ENCODE results near the gene RALGPS1.

The RALGPS1 gene

GRCh38 chr9:126980231-126980630 is 65.6 kb downstream of the RALGPS1 start:
- no peak for DNase-seq (ENCODE audit: low spot score)
- Mint-ChIP-seq H3K36me3 (ENCODE audit: low read depth) (peaks cover 11% of the 10 kb centered on the region), H3K4me1 (ENCODE audit: low read depth) (peaks cover 24% of the 10 kb centered on the region), H3K4me3 (no peak overlapping the region), H3K27me3 (ENCODE audit: low read depth) (peaks cover 69% of the 10 kb centered on the region), H3K27ac (no peak overlapping the region), H3K9me3 (peaks cover 13% of the 10 kb centered on the region)

DNA sequence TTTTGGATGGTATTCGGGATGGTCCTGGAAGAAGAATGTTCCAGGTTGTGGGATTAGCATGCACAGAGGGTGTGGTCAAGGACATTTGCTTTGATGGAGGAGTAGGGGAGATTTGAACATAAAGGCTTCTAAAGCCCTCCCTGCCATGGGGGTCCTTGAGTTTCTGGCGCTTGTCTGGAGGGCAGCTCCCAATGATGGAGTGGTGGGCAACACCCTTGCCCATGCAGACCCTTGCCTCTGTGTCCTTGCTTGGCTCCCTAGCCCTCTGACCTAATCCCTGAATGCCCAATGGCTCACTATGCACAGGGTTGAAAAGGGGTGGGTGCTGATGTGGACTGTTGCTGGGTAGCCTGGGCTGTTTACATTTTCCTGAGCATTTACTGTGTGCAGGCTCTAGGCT is 66.6 kb downstream of the RALGPS1 start:
- Mint-ChIP-seq H3K27me3 (ENCODE audit: low read depth) (peaks cover 71% of the 10 kb centered on the region), H3K9me3 (peaks cover 13% of the 10 kb centered on the region), H3K4me1 (ENCODE audit: low read depth) (peaks cover 32% of the 10 kb centered on the region), H3K36me3 (ENCODE audit: low read depth) (peaks cover 13% of the 10 kb centered on the region), H3K27ac (no peak overlapping the region), H3K4me3 (no peak overlapping the region)
- DNase-seq (ENCODE audit: low spot score) = no peak

DNA sequence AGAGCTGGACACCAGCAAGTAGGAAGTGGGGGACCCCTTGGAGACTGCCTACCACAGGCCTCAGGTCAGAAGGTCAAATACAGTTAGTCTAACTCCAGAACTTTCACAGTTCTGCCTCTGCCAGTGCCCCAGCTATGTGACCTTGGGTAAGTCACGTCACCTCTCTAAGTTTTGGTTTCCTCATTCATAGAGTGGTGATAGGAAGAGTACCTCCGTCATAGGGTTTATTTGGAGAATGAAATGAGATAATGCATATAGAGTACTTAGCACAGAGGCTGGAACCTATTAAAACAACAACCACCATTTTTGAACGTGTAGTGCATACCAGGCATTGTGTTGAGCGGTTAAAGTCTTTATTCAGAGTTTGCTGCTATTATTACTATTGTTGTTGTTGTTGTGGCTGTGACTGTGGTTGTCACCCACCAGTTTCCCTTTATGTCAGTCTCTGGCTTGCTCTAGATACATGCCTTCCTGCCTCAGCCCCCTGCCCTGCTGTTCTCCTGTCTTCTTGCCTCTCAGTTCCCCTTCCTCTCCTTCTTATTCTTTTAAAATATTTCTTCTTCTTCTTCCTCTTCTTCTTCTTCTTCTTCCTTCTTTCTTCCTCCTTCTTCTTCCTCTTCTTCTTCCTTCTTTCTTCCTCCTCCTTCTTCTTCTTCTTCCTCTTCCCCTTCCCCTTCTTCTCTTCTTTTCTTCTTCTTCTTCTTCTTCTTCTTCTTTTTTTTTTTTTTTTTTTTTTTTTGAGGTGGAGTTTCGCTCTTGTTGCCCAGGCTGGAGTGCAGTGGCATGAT is 67.8 kb downstream of the RALGPS1 start:
- Mint-ChIP-seq H3K36me3 (ENCODE audit: low read depth) (peaks cover 15% of the 10 kb centered on the region), H3K27ac (peak overlapping the region; percentile 23), H3K4me1 (ENCODE audit: low read depth) (peaks cover 44% of the 10 kb centered on the region), H3K27me3 (ENCODE audit: low read depth) (peaks cover 71% of the 10 kb centered on the region), H3K4me3 (no peak overlapping the region), H3K9me3 (peaks cover 13% of the 10 kb centered on the region)
- no peak for DNase-seq (ENCODE audit: low spot score)

- Mint-ChIP-seq H3K9me3 (peaks cover 13% of the 10 kb centered on the region), H3K4me1 (ENCODE audit: low read depth) (peaks cover 54% of the 10 kb centered on the region), H3K36me3 (ENCODE audit: low read depth) (peaks cover 21% of the 10 kb centered on the region), H3K27ac (no peak overlapping the region), H3K27me3 (ENCODE audit: low read depth) (peaks cover 72% of the 10 kb centered on the region), H3K4me3 (no peak overlapping the region)
- no peak for DNase-seq (ENCODE audit: low spot score)
Measured at GRCh38 chr9:126983767-126984166, 69.2 kb downstream of the RALGPS1 start.

GRCh38 chr9:126984969-126985368 is 70.4 kb downstream of the RALGPS1 start:
- peaks cover 54% of the 10 kb centered on the region for H3K4me1 Mint-ChIP-seq (ENCODE audit: low read depth)
- H3K27me3 Mint-ChIP-seq (ENCODE audit: low read depth) = peaks cover 72% of the 10 kb centered on the region
- no peak for DNase-seq (ENCODE audit: low spot score)
- H3K27ac Mint-ChIP-seq = no peak overlapping the region
- H3K36me3 Mint-ChIP-seq (ENCODE audit: low read depth) = peaks cover 21% of the 10 kb centered on the region
- H3K9me3 Mint-ChIP-seq = peaks cover 13% of the 10 kb centered on the region
- H3K4me3 Mint-ChIP-seq = no peak overlapping the region

DNA sequence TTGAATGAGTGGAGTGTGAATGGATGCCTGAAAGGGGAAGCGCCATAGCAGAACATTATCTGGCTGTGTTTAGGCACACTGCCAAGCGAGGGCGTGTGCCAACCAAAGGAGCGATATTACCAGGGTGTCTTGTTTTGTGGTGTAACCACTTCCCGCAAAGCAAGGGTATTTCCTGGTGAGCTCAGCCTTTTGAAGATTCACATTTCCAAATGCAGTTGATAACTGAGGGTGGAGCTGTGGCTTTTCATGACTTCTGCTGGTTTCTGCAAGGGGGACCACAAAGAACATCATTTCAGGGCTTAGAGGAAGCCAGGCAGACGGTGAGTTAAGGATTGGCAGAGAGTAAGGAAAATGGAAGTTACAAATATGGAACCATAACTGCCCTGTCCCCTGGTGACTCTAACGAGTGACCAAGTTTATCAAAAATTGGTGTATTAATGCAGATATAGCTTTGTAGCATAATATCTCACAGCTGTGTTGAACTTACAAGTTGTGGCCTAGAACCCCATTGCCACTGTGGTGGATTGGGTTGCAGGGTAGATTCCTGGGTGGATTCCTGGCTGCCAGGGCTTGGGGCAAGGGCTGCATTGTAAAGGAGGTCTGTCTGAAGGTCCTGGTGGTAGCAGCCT is 71.4 kb downstream of the RALGPS1 start:
- peaks cover 79% of the 10 kb centered on the region for H3K27me3 Mint-ChIP-seq (ENCODE audit: low read depth)
- H3K4me3 Mint-ChIP-seq = peak overlapping the region; percentile 73
- peak; percentile 85 for DNase-seq (ENCODE audit: low spot score)
- peak overlapping the region; percentile 95 for H3K27ac Mint-ChIP-seq
- peaks cover 58% of the 10 kb centered on the region for H3K4me1 Mint-ChIP-seq (ENCODE audit: low read depth)
- H3K9me3 Mint-ChIP-seq = peaks cover 13% of the 10 kb centered on the region
- peaks cover 20% of the 10 kb centered on the region for H3K36me3 Mint-ChIP-seq (ENCODE audit: low read depth)

DNA sequence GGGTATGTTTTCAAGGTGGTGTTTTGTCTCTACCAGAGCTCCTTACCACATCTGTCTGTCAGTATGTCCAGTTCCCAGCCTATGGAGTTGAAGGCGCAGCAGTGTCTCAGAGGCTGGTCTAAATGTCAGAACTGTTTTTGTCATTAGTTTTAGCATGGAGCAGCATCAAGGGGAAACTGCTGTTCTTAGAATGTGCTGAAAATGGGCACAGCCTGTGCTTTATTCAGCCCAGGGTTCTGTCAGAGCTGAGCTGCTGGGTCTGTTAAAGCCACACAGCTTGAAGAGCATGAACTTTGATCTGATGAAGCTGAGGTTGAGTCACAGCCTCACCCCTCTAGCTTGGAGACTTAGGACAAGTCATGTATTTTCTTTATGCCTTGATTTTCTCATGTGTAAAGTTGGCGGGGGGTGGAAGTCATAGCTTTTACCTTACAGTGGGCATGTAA is 71.9 kb downstream of the RALGPS1 start:
- Mint-ChIP-seq H3K27me3 (ENCODE audit: low read depth) (peaks cover 79% of the 10 kb centered on the region), H3K4me3 (peak overlapping the region; percentile 73)
- DNase-seq (ENCODE audit: low spot score) = peak; percentile 36

GRCh38 chr9:126988857-126989256 is 74.3 kb downstream of the RALGPS1 start:
- Mint-ChIP-seq H3K27ac (no peak overlapping the region), H3K27me3 (ENCODE audit: low read depth) (peaks cover 82% of the 10 kb centered on the region), H3K36me3 (ENCODE audit: low read depth) (peaks cover 17% of the 10 kb centered on the region), H3K4me1 (ENCODE audit: low read depth) (peaks cover 46% of the 10 kb centered on the region), H3K4me3 (no peak overlapping the region), H3K9me3 (peaks cover 13% of the 10 kb centered on the region)
- DNase-seq (ENCODE audit: low spot score) = no peak

More for the DNA sequence above, 71.9 kb downstream of the RALGPS1 start:
- Mint-ChIP-seq H3K36me3 (ENCODE audit: low read depth) (peaks cover 17% of the 10 kb centered on the region), H3K9me3 (peaks cover 12% of the 10 kb centered on the region), H3K4me1 (ENCODE audit: low read depth) (peaks cover 56% of the 10 kb centered on the region), H3K27ac (peak overlapping the region; percentile 95)

DNA sequence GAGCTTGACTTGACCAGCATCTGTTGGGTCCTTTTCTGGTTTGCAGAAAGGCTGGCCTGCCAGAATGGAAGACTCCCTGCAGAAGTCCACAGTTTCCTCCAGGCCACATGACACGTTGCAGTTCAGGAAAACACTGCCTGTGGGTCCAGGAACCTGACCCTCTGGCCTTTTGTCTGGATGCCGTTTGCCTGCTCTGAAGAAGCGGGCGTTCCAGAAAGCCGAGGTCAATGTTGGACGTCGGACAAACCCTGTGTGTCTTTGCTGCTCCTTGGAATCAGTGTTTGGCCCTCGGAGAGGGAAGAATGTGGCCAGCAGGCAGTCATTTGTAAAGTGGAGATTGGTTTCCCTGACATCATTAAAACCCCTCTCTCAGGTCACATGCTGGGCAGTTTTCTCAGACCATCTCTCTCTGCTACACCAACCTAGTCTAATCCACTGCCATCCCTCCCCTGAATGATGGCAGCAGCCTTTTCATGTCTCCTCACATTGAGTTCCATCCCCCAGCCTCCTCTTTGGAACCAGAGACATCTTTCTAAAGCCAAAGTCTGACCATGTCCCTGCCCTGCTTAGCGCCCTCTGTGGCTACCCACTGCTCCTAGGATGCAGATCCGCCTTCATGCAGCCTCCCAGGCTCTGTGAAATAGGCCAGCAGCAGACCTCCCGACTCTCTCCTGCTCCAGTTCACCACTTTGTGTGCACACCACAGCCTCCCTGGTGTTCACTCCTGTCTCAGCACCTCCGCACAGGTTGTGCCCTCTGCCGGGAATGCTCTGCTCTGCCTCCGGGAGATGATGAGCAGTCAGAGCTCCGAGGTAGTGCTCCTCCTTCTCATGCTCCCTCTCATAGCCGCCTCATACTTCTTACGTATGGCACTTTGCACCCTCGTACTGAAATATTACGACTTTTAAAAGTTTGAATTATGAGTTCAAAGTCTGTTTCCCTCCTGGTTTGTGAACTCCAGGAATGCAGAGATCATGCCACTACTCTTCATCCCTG is 75.6 kb downstream of the RALGPS1 start:
- Mint-ChIP-seq H3K27ac (no peak overlapping the region), H3K4me3 (no peak overlapping the region), H3K36me3 (ENCODE audit: low read depth) (peaks cover 15% of the 10 kb centered on the region), H3K9me3 (peaks cover 20% of the 10 kb centered on the region), H3K27me3 (ENCODE audit: low read depth) (peaks cover 81% of the 10 kb centered on the region), H3K4me1 (ENCODE audit: low read depth) (peaks cover 34% of the 10 kb centered on the region)
- DNase-seq (ENCODE audit: low spot score) = no peak

DNA sequence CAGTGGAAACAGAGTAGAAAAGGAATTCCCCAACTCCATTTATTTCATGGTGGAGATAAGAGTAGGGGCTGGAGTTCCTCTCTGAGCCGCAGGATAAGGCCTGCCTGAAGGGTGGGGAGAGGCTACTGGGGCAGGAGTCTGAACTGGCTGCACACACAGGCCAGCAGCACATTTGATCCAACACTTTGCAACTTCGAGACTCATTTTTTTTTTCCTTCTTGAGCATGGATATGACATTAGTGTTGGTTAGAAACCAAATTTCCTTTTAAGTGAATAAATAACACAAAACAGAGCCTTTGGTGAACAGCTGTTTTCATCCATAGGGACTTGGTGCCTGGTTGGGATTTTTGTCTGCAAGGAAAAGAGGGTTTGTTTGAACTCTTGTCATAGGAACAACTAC is 76.6 kb downstream of the RALGPS1 start:
- Mint-ChIP-seq H3K4me3 (no peak overlapping the region), H3K4me1 (ENCODE audit: low read depth) (peaks cover 27% of the 10 kb centered on the region), H3K36me3 (ENCODE audit: low read depth) (peaks cover 14% of the 10 kb centered on the region), H3K9me3 (peaks cover 20% of the 10 kb centered on the region), H3K27me3 (ENCODE audit: low read depth) (peaks cover 84% of the 10 kb centered on the region), H3K27ac (no peak overlapping the region)
- DNase-seq (ENCODE audit: low spot score) = no peak

GRCh38 chr9:126992427-126992826 is 77.8 kb downstream of the RALGPS1 start:
- peaks cover 12% of the 10 kb centered on the region for H3K36me3 Mint-ChIP-seq (ENCODE audit: low read depth)
- H3K4me1 Mint-ChIP-seq (ENCODE audit: low read depth) = peaks cover 14% of the 10 kb centered on the region
- H3K4me3 Mint-ChIP-seq = no peak overlapping the region
- H3K27ac Mint-ChIP-seq = no peak overlapping the region
- H3K9me3 Mint-ChIP-seq = peaks cover 20% of the 10 kb centered on the region
- H3K27me3 Mint-ChIP-seq (ENCODE audit: low read depth) = peaks cover 86% of the 10 kb centered on the region
- DNase-seq (ENCODE audit: low spot score) = no peak

GRCh38 chr9:126999315-127000068 is 84.9 kb downstream of the RALGPS1 start:
- Mint-ChIP-seq H3K27ac (no peak overlapping the region), H3K4me3 (no peak overlapping the region), H3K27me3 (ENCODE audit: low read depth) (peaks cover 56% of the 10 kb centered on the region), H3K36me3 (ENCODE audit: low read depth) (peaks cover 1% of the 10 kb centered on the region), H3K9me3 (peaks cover 6% of the 10 kb centered on the region), H3K4me1 (ENCODE audit: low read depth) (peaks cover 14% of the 10 kb centered on the region)
- no peak for DNase-seq (ENCODE audit: low spot score)
